PC-3 (cell line): Measurements from ENCODE around the gene AMZ2. TPM values are rescaled to one million over a fixed set of nuclear protein-coding genes. Genes with fewer than 3 reads are reported as not detected.

Experiments used
- ATAC-seq: fragments of 200-7000 bp; cut with Tn5 transposase; 2 replicates; pipeline ENCODE4 v1.9.1; 2020; ENCODE audit warnings: mild to moderate bottlenecking, moderate library complexity
- BruUV-seq: library from RNA; stranded (reverse); fragments of 400-500 nt; replicated peaks from 2 replicates; lab custom pipeline; 2021; lab: Mats Ljungman, UMichigan
- CTCF ChIA-PET: fragments of 300-600 bp; sonication (Branson Sonifier 250); formaldehyde crosslinking; loops from one replicate; lab custom pipeline; 2022; ENCODE audit warnings: antibody characterized with exemption; lab: Charles Lee
- POLR2A ChIA-PET: fragments of 300-600 bp; sonication (Branson Sonifier 250); formaldehyde crosslinking; loops from one replicate; lab custom pipeline; 2022; ENCODE audit warnings: antibody characterized with exemption; ENCODE audit not compliant: unreplicated experiment; lab: Charles Lee
- DNase-seq: peaks from one replicate; pipeline ENCODE4 v3.0.0-alpha.2; 2015
- H2AFZ ChIP-seq: fragments of 300-600 bp; sonication (generic); 2 replicates; pipeline ENCODE4 v1.6.0; 2016; ENCODE audit warnings: antibody characterized with exemption, low read length
- H3F3A ChIP-seq: fragments of 300-600 bp; sonication (generic); one replicate; pipeline ENCODE4 v1.6.0; 2017; ENCODE audit warnings: antibody characterized with exemption, low read length, control low read depth, mild to moderate bottlenecking; ENCODE audit not compliant: unreplicated experiment
- H3K27ac ChIP-seq: fragments of 300-600 bp; sonication (generic); 2 replicates; pipeline ENCODE4 v1.5.1; 2016; ENCODE audit warnings: mild to moderate bottlenecking, low read length
- H3K27me3 ChIP-seq: fragments of 300-600 bp; sonication (generic); 2 replicates; pipeline ENCODE4 v1.6.1; 2016; ENCODE audit warnings: low read length, mixed read lengths
- H3K36me3 ChIP-seq: fragments of 300-600 bp; sonication (generic); 2 replicates; pipeline ENCODE4 v1.6.1; 2016; ENCODE audit warnings: low read depth, mixed run types, low read length, mixed read lengths
- H3K4me1 ChIP-seq: fragments of 300-600 bp; sonication (generic); 2 replicates; pipeline ENCODE4 v1.5.1; 2016; ENCODE audit warnings: low read length; ENCODE audit not compliant: insufficient read depth
- H3K4me2 ChIP-seq: fragments of 300-600 bp; sonication (generic); 2 replicates; pipeline ENCODE4 v1.6.0; 2016; ENCODE audit warnings: low read length
- H3K4me3 ChIP-seq: fragments of 300-600 bp; sonication (generic); 2 replicates; pipeline ENCODE4 v1.5.1; 2016; ENCODE audit warnings: mild to moderate bottlenecking, low read length, mixed read lengths
- H3K79me2 ChIP-seq: fragments of 300-600 bp; sonication (generic); 2 replicates; pipeline ENCODE4 v1.6.1; 2017; ENCODE audit warnings: low read length, mixed read lengths
- H3K9ac ChIP-seq: fragments of 300-600 bp; sonication (generic); 2 replicates; pipeline ENCODE4 v1.6.0; 2016; ENCODE audit warnings: mild to moderate bottlenecking, low read length
- H3K9me2 ChIP-seq: fragments of 300-600 bp; sonication (generic); replicated peaks from 2 replicates; pipeline ENCODE4 v1.6.1; 2016; ENCODE audit warnings: mixed run types, low read length, mixed read lengths
- H3K9me3 ChIP-seq: fragments of 300-600 bp; sonication (generic); 2 replicates; pipeline ENCODE4 v1.6.1; 2016; ENCODE audit warnings: low read length, mixed read lengths
- H4K20me1 ChIP-seq: fragments of 300-600 bp; sonication (generic); 2 replicates; pipeline ENCODE4 v1.6.1; 2016; ENCODE audit warnings: low read length, mixed read lengths
- EZH2 ChIP-seq: fragments of 300-600 bp; sonication (generic); IDR thresholded peaks from one replicate; pipeline ENCODE4 v1.6.1; 2017; ENCODE audit warnings: antibody characterized with exemption, mild to moderate bottlenecking, low read length; ENCODE audit not compliant: unreplicated experiment
- EZH2phosphoT487 ChIP-seq: fragments of 300-600 bp; sonication (generic); IDR thresholded peaks from 2 replicates; pipeline ENCODE4 v1.6.1; 2018; ENCODE audit warnings: mild to moderate bottlenecking, antibody characterized with exemption, low read length, borderline replicate concordance
- intact Hi-C: fragments of 100-400 bp; cut with micrococcal nuclease; formaldehyde crosslinking; loops from 2 replicates; pipeline ENCODE4 v1.9.0; 2023
- total RNA-seq: library from RNA; depleted of rRNA; stranded (reverse); fragments of >200 nt; gene quantifications from 2 replicates; pipeline ENCODE4 v1.2.3, GENCODE V29; 2014
- TF ChIP-seq, protein P1 (sequence below): fragments of 300-600 bp; sonication (generic); conservative IDR thresholded peaks from 2 replicates; pipeline ENCODE4 v1.5.1; 2017; ENCODE audit warnings: antibody characterized with exemption, low read depth, mild to moderate bottlenecking, low read length

AMZ2 gene
- total RNA-seq, 1 experiment from 2014 or later, result 88.5 TPM

DNA sequence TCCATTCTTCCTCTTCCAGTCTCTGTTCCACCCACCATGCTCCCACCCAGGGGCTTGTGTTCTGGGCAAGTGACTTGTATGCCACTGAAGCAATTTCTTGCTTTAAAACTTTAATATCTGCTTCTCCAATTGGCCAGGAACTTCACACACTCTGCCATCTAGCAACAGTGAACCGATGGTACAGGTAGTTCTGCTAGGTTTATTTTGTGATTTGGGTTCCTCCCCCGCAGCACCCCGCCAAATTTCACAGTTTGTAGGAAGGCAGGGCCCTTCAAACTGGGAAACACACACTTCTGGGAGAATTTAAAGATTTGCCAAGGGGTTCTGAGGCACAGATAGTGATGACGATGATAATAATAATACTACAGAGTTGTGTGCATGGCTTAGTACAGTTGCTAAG lies 46.8 kb downstream of the AMZ2 start:
- H3K27me3 ChIP-seq, result 0 out of 2 replicates have a peak, but pooled peaks cover 3% of the 10 kb centered on the region
- CTCF ChIA-PET, result no interaction called here

DNA sequence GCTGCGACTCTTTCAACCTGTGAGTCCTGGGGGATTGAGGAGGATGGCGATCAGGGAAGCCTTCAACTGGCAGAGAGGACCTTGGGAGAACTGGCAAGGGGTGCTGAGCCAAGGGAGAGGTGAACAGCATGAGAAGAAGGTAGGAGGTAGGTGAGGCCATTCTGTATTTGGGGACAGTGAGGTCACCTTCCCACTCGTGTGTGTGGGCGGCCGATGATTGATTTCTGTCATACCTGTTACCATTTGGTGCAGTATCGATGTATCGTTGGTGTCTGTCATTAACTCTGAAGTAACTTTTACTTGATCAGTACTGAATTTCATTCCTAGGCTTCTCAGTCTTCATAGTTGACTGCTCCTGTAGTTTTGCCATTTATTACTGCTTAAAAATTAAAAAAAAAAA lies 47.2 kb downstream of the AMZ2 start:
- TF ChIP-seq, protein P1, sequence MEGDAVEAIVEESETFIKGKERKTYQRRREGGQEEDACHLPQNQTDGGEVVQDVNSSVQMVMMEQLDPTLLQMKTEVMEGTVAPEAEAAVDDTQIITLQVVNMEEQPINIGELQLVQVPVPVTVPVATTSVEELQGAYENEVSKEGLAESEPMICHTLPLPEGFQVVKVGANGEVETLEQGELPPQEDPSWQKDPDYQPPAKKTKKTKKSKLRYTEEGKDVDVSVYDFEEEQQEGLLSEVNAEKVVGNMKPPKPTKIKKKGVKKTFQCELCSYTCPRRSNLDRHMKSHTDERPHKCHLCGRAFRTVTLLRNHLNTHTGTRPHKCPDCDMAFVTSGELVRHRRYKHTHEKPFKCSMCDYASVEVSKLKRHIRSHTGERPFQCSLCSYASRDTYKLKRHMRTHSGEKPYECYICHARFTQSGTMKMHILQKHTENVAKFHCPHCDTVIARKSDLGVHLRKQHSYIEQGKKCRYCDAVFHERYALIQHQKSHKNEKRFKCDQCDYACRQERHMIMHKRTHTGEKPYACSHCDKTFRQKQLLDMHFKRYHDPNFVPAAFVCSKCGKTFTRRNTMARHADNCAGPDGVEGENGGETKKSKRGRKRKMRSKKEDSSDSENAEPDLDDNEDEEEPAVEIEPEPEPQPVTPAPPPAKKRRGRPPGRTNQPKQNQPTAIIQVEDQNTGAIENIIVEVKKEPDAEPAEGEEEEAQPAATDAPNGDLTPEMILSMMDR, result no peak
- TF ChIP-seq EZH2 (no peak), EZH2phosphoT487 (no peak)
- Histone ChIP-seq H3F3A (no peaks in the 10 kb centered on the region), H3K79me2 (no peaks in the 10 kb centered on the region), H3K9me3 (no peaks in the 10 kb centered on the region), H4K20me1 (no peaks in the 10 kb centered on the region), H2AFZ (no peak overlapping the region), H3K9ac (no peak overlapping the region), H3K36me3 (no peaks in the 10 kb centered on the region), H3K4me3 (no peak overlapping the region), H3K9me2 (no peaks in the 10 kb centered on the region), H3K27ac (no peak overlapping the region), H3K4me1 (peaks cover 16% of the 10 kb centered on the region), H3K4me2 (no peak overlapping the region), H3K27me3 (0 out of 2 replicates have a peak, but pooled peaks cover 3% of the 10 kb centered on the region)
- ATAC-seq, result no peak
- DNase-seq, result no peak
- ChIA-PET CTCF (no interaction called here), POLR2A (no interaction called here)
- intact Hi-C loops, result no loop called here
- no TSS peak for BruUV-seq

More for the DNA sequence above, 46.8 kb downstream of the AMZ2 start:
- Histone ChIP-seq H3K9ac (no peak overlapping the region), H3K4me2 (no peak overlapping the region), H3K4me1 (peaks cover 21% of the 10 kb centered on the region), H2AFZ (no peak overlapping the region), H3K4me3 (no peak overlapping the region), H3F3A (no peaks in the 10 kb centered on the region), H3K79me2 (no peaks in the 10 kb centered on the region), H3K9me3 (no peaks in the 10 kb centered on the region), H4K20me1 (no peaks in the 10 kb centered on the region), H3K9me2 (no peaks in the 10 kb centered on the region), H3K27ac (no peak overlapping the region), H3K36me3 (no peaks in the 10 kb centered on the region)
- intact Hi-C loops, result no loop called here
- BruUV-seq, result no TSS peak
- ATAC-seq (no peak), DNase-seq (no peak)
- no peak for TF ChIP-seq EZH2
- TF ChIP-seq EZH2phosphoT487, result no peak
- TF ChIP-seq, protein P1, result no peak
- POLR2A ChIA-PET, result no interaction called here

DNA sequence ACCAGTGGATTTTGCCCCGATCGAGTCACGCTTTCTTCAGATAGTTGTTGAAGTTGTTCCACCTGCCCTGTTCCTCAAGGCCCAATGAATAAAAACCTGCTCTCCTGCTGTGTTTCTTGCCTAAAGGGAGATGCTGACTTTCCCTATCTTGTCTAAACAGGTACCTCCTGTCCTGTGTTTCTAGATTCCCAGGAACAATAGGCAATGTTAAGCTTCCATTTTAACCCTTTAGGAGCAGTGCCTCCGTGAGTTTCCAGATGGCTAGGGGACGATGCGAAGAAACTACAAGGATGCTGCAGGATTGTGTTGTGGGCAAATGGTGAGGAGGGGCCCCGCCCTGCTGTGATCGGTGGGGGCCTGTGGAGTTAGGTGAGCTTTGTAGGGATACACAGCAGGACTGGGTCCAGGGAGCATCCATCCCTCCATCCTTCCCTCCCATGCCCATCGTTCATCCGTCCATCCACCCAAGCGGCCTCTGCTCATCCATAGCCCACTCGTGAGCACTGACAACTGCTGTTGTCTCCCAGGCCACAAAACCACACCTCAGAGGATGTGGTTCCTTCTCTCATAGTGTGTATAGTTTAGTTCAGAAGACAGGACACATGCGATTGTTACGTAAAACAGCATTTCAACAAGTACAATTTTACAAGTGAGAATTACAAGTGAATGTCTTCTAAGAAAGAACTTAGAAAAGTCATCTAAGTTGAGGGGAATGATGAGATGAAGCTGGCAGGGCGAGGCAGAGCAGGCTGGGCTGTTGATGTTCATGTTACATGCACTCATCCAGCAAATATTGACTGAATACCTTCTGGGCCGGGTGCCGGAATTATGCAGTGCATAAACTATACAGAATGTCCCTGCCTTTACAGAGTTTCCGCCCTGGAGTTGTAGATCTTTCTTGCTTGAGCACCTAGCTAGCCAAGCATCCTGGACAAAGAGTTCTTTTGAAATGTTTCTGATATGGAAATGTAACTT lies 48.7 kb downstream of the AMZ2 start:
- ChIA-PET CTCF (no interaction called here), POLR2A (no interaction called here)
- intact Hi-C loops, result no loop called here

More for the DNA sequence above, 48.7 kb downstream of the AMZ2 start:
- H4K20me1 ChIP-seq, result no peaks in the 10 kb centered on the region
- H3K27me3 ChIP-seq, result no peaks in the 10 kb centered on the region
- H3K4me1 ChIP-seq, result peaks cover 10% of the 10 kb centered on the region
- DNase-seq (no peak), ATAC-seq (no peak)
- no peak overlapping the region for H3K4me2 ChIP-seq
- no peaks in the 10 kb centered on the region for H3K9me2 ChIP-seq
- no peaks in the 10 kb centered on the region for H3K36me3 ChIP-seq
- no peak overlapping the region for H3K27ac ChIP-seq
- H2AFZ ChIP-seq, result no peak overlapping the region
- no peak overlapping the region for H3K9ac ChIP-seq
- no peaks in the 10 kb centered on the region for H3K9me3 ChIP-seq
- no peaks in the 10 kb centered on the region for H3K79me2 ChIP-seq
- H3K4me3 ChIP-seq, result no peak overlapping the region
- H3F3A ChIP-seq, result no peaks in the 10 kb centered on the region
- TF ChIP-seq EZH2phosphoT487, result no peak
- no peak for TF ChIP-seq EZH2
- TF ChIP-seq, protein P1, result no peak
- no TSS peak for BruUV-seq
